ENCODE measurements around the gene FGF13. TPM values are rescaled to one million over a fixed set of nuclear protein-coding genes. Genes with fewer than 3 reads are reported as not detected.

Gene FGF13
- not detected in 2 replicates for total RNA-seq

DNA sequence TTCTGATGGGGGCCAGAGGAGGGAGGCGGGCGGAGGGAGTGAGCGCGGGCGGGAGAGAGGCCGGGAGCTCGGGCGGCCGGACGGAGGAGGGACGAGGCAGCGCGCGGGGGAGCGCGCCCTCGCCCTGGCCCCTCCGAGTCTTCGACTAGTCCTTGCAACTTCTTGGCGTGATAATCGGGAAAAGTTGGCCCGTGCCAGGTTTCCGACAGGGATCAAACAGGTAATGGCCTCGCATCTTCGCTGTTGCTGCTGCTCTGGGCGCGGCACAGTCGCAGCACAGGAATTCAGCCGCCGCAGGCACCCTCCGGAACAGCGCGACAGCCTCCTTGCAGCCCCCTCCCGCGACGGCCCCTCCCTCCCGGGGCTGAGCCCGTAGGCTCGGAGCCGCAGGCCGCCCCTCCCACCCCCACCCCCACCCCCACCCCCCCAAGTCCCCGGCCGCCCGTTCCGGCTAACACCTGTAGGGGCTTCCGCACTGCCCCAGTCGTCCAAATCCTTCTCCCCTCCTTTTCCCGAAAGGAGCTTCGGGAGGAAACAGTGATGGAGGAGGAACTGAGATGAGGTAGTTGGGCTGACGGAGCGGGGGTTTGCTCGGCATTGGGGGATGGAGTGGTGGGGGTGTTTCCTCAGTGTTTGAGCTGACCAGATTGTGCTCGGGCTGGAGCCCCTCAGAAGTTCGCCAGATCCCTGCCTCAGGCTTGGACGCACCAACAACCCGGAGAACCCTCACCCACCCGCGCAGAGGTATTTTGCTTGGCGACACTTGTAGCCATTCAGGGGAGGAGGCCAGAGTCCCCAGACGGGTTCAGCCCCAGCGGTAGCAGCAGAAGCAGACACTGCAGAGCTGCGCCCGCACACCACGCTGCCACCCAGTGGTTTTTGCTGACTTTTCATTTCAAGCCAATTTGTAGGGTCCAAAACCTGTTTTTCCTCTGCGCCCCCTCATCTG, at the start of gene FGF13:
Gene FGF13, minus strand, starts transcription at position 319 of the 949 bp plus-strand sequence. CDS start 714 bp downstream, outside the sequence.
- DNase-seq (ENCODE audit: low read depth, low spot score) = no peak

- DNase-seq (ENCODE audit: low read depth, low spot score) = no peak
Observed at GRCh38 chrX:138759217-138759943, 47.9 kb upstream of the FGF13 start.

GRCh38 chrX:138756234-138756633, 44.7 kb upstream of the FGF13 start:
- DNase-seq (ENCODE audit: low read depth, low spot score) = no peak

- no peak for DNase-seq (ENCODE audit: low read depth, low spot score)
Observed at GRCh38 chrX:138754861-138755260, 43.3 kb upstream of the FGF13 start.

DNA sequence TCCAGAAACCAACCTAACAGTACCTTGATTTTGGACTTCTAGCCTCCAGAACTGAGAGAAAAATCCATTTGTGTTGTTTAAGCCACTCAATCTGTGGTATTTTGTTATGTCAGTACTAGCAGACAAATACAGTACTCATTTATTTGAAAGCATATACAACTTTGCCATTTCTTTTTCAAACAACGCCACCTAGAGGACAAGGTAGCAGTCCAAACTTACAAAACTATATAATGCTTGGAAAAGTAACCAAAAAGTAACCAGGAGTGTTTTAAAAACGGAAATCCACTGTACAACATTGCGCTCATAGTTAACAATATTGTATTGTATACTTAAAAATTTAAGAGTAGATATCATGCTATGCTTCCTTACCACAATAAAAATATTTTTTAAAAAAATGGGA, 37.0 kb upstream of the FGF13 start:
- DNase-seq (ENCODE audit: low read depth, low spot score) = no peak

- no peak for DNase-seq (ENCODE audit: low read depth, low spot score)
Observed at GRCh38 chrX:138745196-138745595, 33.7 kb upstream of the FGF13 start.

GRCh38 chrX:138742217-138742616, 30.7 kb upstream of the FGF13 start:
- no peak for DNase-seq (ENCODE audit: low read depth, low spot score)

- DNase-seq (ENCODE audit: low read depth, low spot score) = no peak
Observed at GRCh38 chrX:138740341-138740740, 28.8 kb upstream of the FGF13 start.

GRCh38 chrX:138723301-138723700, 11.8 kb upstream of the FGF13 start:
- no peak for DNase-seq (ENCODE audit: low read depth, low spot score)

GRCh38 chrX:138719396-138719795, 7.9 kb upstream of the FGF13 start:
- no peak for DNase-seq (ENCODE audit: low read depth, low spot score)

DNA sequence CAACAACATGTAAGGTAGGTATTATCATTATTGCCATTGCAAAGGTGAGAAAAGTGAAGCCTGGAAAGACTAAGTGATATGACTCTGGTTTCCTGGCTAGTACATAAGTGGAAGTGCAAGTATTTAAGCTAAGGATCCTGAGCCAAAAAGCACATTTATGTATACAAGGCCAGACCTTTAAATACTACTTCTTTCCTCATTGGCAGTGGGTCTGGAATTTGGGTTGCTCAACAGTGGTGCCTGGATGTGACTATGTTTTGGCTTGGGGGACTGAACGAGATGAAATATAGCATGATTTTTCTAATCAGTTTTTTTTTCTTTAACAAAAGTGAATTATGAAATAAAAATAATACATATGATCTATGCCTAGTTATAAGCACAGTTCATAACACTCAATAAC, 7.4 kb upstream of the FGF13 start:
- no peak for DNase-seq (ENCODE audit: low read depth, low spot score)

GRCh38 chrX:138710866-138711341, 613 bp downstream of the FGF13 start:
- DNase-seq (ENCODE audit: low read depth, low spot score) = no peak

GRCh38 chrX:138709886-138710791, 1.4 kb downstream of the FGF13 start:
- no peak for DNase-seq (ENCODE audit: low read depth, low spot score)

DNA sequence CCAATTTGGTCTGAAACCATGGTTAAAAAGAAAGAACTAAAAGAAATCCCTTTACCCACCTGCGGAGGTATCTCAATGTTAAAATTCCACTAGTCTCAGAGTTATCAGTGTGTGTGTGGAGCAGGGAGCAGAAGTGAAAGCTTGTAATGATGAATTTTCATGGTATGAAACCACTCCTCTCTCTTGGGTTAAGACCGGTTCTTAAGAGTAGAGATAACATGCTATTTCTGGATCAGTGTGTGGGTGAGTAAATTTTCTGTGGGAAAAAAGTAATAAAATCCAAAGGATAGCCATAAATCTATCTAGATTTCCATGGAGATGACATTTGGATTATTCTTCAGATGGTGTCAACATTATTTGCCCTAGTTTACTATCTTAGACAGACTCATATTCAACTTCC, 3.2 kb downstream of the FGF13 start:
- no peak for DNase-seq (ENCODE audit: low read depth, low spot score)

DNA sequence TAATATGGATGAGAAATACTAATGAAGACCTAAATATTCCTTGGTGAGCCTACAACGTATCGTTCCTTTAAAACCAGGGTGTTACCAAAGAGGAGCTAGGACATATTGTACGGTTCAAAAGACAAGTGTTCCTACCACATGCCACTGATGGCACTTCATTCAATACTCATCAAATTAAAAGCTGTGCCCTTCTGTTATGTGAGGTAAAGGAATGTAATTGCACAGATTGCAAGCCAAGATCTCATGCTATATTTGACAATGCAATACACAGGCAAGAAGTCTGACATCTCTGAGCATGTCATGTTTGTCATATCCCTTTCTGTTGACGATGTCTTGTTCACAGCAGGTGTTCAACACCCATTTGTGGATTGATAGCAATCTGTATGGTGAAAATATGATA, 6.9 kb downstream of the FGF13 start:
- DNase-seq (ENCODE audit: low read depth, low spot score) = no peak

- no peak for DNase-seq (ENCODE audit: low read depth, low spot score)
Observed at GRCh38 chrX:138704101-138704500, 7.4 kb downstream of the FGF13 start.

GRCh38 chrX:138692591-138692990, 18.9 kb downstream of the FGF13 start:
- no peak for DNase-seq (ENCODE audit: low read depth, low spot score)

GRCh38 chrX:138691186-138691585, 20.3 kb downstream of the FGF13 start:
- no peak for DNase-seq (ENCODE audit: low read depth, low spot score)

DNA sequence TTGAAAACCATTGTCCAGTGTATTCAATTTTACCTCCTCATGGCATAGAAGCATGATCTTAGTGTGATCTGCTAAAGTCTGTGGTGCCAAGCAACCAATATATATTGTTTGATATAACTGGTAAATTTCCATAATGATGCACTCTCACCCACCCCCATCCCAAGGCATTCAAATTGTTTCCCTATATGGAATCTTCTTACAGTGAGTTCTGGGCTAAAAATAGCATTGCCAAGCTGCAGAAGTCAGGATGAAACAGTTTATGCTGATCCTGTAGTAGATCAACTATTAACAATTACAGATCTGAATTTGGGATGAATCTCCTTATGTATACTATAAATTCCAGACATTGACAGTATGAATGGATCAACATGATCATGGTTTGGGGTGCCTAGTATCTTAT, 20.9 kb downstream of the FGF13 start:
- no peak for DNase-seq (ENCODE audit: low read depth, low spot score)

- DNase-seq (ENCODE audit: low read depth, low spot score) = no peak
Observed at GRCh38 chrX:138683600-138683999, 27.9 kb downstream of the FGF13 start.

GRCh38 chrX:138669693-138670092, 41.8 kb downstream of the FGF13 start:
- no peak for DNase-seq (ENCODE audit: low read depth, low spot score)
